ENCODE data around the gene GBX2. TPM values are rescaled to one million over a fixed set of nuclear protein-coding genes. Genes with fewer than 3 reads are reported as not detected.

The GBX2 gene
- total and polyA plus RNA-seq, 2 experiments from 2014 or later: 0.45 TPM; not detected in 1

DNA sequence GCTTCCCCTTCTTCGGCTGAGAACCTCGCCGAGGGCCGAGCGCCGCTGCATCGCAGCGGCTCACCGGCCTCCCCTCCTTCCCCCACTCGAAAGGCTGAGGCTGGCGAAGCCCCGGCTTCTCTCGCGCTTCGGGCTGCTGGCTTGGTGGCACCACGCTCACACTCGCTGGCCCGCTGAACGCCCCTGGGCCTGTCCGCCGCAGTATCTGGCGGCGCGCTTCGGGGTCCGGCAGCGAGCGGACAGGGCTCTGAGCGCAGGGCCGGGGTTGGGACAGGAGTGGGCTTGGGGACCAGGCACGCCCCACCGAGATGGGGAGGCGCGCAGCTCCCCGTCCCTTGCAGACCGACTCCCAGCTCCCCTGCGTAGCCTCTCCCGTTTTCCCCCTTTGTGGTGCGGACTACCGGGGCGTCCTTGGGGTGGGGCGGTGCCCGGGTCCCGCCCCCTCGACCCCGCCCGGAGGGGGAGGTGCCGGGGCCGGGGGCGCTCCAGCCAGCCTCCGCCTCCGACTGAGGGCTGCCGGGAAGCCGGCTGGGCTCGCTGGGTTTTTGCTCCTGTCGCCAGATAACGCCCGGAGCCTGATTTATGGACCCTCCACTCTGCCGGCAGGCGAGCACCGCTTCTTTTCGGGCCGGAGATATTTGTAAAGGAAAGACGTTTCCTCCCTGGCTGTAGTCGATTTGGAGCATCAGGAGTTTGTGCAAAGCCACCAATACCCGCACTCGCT lies 3.8 kb downstream of the GBX2 start:
- H3K27me3 ChIP-seq: peaks cover 100% of the 10 kb centered on the region
- no peaks in the 10 kb centered on the region for H3K9me3 ChIP-seq (ENCODE audit: low read depth)
- H3K27ac ChIP-seq: no peak overlapping the region
- peaks cover 31% of the 10 kb centered on the region for H3K4me1 ChIP-seq (ENCODE audit: insufficient read depth)
- DNase-seq (ENCODE audit: low spot score): no peak
- WGBS (ENCODE audit: low lambda C conversion rate, missing lambda C conversion rate): 1% methylated on average over 39 of the region's 67 CpGs
- H3K4me3 ChIP-seq: peak overlapping the region; percentile 33
- peak overlapping the region; percentile 68 for H2AFZ ChIP-seq
- H3K79me2 ChIP-seq: no peaks in the 10 kb centered on the region
- no peaks in the 10 kb centered on the region for H3K36me3 ChIP-seq (replicated peaks; ENCODE audit: insufficient read depth, low read depth)
- TF ChIP-seq EZH2phosphoT487 (IDR thresholded peaks at IDR 0.05; ENCODE audit: low read depth, severe bottlenecking, unreplicated experiment): no peak
- peak; percentile 81 for TF ChIP-seq EZH2 (IDR thresholded peaks at IDR 0.05; ENCODE audit: borderline replicate concordance)
- TF ChIP-seq, protein P1, sequence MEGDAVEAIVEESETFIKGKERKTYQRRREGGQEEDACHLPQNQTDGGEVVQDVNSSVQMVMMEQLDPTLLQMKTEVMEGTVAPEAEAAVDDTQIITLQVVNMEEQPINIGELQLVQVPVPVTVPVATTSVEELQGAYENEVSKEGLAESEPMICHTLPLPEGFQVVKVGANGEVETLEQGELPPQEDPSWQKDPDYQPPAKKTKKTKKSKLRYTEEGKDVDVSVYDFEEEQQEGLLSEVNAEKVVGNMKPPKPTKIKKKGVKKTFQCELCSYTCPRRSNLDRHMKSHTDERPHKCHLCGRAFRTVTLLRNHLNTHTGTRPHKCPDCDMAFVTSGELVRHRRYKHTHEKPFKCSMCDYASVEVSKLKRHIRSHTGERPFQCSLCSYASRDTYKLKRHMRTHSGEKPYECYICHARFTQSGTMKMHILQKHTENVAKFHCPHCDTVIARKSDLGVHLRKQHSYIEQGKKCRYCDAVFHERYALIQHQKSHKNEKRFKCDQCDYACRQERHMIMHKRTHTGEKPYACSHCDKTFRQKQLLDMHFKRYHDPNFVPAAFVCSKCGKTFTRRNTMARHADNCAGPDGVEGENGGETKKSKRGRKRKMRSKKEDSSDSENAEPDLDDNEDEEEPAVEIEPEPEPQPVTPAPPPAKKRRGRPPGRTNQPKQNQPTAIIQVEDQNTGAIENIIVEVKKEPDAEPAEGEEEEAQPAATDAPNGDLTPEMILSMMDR (IDR thresholded peaks at IDR 0.05; ENCODE audit: poor library complexity): no peak
- H4K20me1 ChIP-seq (ENCODE audit: insufficient read depth, poor library complexity, severe bottlenecking): no peaks in the 10 kb centered on the region
- H3K9me2 ChIP-seq (replicated peaks; ENCODE audit: insufficient read depth): no peaks in the 10 kb centered on the region
- H3K4me2 ChIP-seq: peak overlapping the region; percentile 96

DNA sequence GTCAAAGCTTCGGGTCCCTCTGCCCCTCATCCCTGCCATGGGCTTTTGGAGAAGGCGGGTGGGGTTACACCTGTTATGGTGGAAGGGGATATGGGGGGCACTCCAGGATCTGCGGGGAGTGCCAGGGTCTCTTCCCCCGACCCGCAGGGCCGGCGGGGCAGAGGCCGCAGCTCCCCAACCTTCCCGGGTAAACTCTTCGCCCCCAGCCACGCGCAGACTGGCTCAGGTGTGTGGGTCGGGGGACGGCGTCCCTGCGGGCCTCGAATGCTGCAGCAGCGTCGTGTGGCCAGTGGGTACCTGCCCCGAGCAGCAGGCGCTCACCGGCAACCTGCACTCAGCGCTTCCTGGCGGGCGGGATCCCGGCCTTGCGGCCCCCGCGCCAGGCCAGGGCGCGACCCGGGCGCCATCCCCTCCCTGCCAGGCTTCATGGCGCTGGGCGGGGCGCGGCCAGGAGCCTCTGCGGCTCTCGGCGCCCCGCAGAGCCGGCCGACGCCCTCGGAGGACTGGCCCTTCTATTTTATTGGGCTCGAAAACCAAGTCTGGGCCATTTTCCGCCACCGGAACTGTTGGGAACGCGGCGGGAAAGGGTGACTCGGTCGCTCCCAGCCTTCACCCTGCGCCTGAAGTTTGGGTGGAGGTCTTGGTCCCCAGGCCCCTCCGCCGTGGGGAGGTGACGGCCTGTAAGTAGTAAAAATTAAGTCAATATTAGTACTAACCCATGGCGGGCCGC lies 4.5 kb downstream of the GBX2 start:
- Histone ChIP-seq H3K9me3 (ENCODE audit: low read depth) (no peaks in the 10 kb centered on the region), H3K4me1 (ENCODE audit: insufficient read depth) (peaks cover 31% of the 10 kb centered on the region), H3K9me2 (replicated peaks; ENCODE audit: insufficient read depth) (no peaks in the 10 kb centered on the region), H3K4me3 (no peak overlapping the region), H3K27me3 (peaks cover 100% of the 10 kb centered on the region), H3K4me2 (peak overlapping the region; percentile 96), H3K79me2 (no peaks in the 10 kb centered on the region), H3K27ac (no peak overlapping the region), H3K36me3 (replicated peaks; ENCODE audit: insufficient read depth, low read depth) (no peaks in the 10 kb centered on the region), H4K20me1 (ENCODE audit: insufficient read depth, poor library complexity, severe bottlenecking) (no peaks in the 10 kb centered on the region), H2AFZ (peak overlapping the region; percentile 68)
- WGBS (ENCODE audit: low lambda C conversion rate, missing lambda C conversion rate): 4% methylated on average over 59 of the region's 59 CpGs
- peak; percentile 59 for TF ChIP-seq EZH2 (IDR thresholded peaks at IDR 0.05; ENCODE audit: borderline replicate concordance)
- TF ChIP-seq, protein P1 (IDR thresholded peaks at IDR 0.05; ENCODE audit: poor library complexity): no peak
- DNase-seq (ENCODE audit: low spot score): no peak

DNA sequence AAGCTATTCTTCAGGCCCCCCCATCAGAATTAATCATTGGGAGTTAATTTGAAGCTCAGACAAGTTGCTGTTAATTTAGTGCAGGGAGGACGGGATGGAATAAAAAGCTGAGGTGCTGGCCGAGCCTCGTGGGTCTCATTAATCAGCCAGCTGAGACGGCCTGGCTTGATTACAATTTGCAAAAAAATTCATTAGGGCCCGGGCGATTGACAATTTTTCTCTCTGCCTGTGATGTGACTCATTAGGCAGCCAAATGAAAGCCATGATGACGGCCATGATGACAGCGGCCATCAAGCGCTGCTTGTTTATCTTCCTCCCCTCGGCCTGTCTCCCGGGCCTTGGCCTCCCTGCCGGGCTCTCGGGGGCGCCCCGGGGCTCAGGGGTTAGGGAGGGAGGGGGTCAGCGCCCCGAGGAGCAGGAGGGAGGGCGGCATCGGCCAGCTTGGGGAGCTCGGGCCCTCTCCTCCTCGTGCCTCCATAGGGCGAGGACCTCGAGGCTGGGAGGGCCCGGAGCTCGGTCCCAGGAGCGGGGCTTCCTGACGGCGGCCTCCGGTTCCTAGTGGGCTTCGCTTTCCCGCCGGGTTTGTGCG lies 5.2 kb downstream of the GBX2 start:
- H3K9me2 ChIP-seq (replicated peaks; ENCODE audit: insufficient read depth): no peaks in the 10 kb centered on the region
- H3K4me1 ChIP-seq (ENCODE audit: insufficient read depth): peaks cover 28% of the 10 kb centered on the region
- DNase-seq (ENCODE audit: low spot score): no peak
- H3K36me3 ChIP-seq (replicated peaks; ENCODE audit: insufficient read depth, low read depth): no peaks in the 10 kb centered on the region
- no peaks in the 10 kb centered on the region for H4K20me1 ChIP-seq (ENCODE audit: insufficient read depth, poor library complexity, severe bottlenecking)
- peaks cover 100% of the 10 kb centered on the region for H3K27me3 ChIP-seq
- no peak overlapping the region for H3K27ac ChIP-seq
- H3K9me3 ChIP-seq (ENCODE audit: low read depth): no peaks in the 10 kb centered on the region
- no peak overlapping the region for H3K4me3 ChIP-seq
- no peaks in the 10 kb centered on the region for H3K79me2 ChIP-seq
- H3K4me2 ChIP-seq: peak overlapping the region; percentile 96
- TF ChIP-seq EZH2 (IDR thresholded peaks at IDR 0.05; ENCODE audit: borderline replicate concordance): no peak
- TF ChIP-seq, protein P1 (IDR thresholded peaks at IDR 0.05; ENCODE audit: poor library complexity): no peak
- no peak for TF ChIP-seq EZH2phosphoT487 (IDR thresholded peaks at IDR 0.05; ENCODE audit: low read depth, severe bottlenecking, unreplicated experiment)
- H2AFZ ChIP-seq: peak overlapping the region; percentile 68
- 20% methylated on average over 27 of the region's 33 CpGs for WGBS (ENCODE audit: low lambda C conversion rate, missing lambda C conversion rate)

All from hepatocyte (in vitro differentiated cells).